Thyroid gland (tissue), 4 donors: Measurements from ENCODE around the gene FYB1.

Experiments
- POLR2A ChIP-seq, 2 donors: fragments of 450-650 bp; IDR thresholded peaks; one replicate each; pipeline ENCODE4 v1.6.1; 2017; ENCODE audit warnings: antibody characterized with exemption in 2 of 2, mild to moderate bottlenecking in 2 of 2, moderate library complexity in 1 of 2
- TF ChIP-seq, protein P1 (sequence below), 6 experiments: fragments of 200-600 bp in 3 of 6; fragments of 450-650 bp in 3 of 6; sonication (generic) in 3 of 6; IDR thresholded peaks; one replicate each; pipeline ENCODE4 v1.5.1; 2016 to 2019; ENCODE audit warnings: antibody characterized with exemption in 6 of 6, mild to moderate bottlenecking in 2 of 6, inconsistent platforms in 1 of 6, moderate library complexity in 1 of 6

DNA sequence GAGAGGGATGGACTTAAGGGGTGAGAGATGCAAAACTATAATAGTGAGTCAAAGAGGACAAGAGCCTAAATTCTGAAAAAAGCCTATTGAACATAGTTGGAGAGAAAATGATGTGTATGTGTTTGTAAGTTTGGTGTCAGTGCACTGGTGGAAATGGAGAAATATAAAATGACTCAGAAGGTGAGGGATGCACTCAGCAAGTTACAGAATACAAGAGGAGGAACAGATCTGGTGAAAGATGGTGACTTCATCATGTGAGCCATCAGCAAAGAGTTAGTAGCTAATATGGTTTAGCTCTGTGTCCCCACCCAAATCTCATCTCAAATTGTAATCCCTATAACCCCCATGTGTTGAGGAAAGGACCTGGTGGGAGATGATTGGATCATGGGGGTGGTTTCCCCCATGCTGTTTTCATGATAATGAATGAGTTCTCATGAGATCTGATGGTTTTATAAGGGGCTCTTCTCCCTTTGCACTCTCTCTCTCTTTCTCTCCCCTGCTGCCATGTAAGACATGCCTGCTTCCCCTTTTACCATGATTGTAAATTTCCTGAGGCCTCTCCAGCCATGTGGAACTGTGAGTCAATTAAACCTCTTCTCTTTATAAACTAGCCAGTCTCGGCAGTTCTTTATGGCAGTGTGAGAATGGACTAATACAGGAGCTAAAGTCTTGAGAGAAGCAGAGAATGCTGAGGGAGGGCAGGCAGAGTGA is 30.4 kb upstream of the FYB1 start:
- no peak for TF ChIP-seq POLR2A (IDR thresholded peaks at IDR 0.05)
- TF ChIP-seq, protein P1, sequence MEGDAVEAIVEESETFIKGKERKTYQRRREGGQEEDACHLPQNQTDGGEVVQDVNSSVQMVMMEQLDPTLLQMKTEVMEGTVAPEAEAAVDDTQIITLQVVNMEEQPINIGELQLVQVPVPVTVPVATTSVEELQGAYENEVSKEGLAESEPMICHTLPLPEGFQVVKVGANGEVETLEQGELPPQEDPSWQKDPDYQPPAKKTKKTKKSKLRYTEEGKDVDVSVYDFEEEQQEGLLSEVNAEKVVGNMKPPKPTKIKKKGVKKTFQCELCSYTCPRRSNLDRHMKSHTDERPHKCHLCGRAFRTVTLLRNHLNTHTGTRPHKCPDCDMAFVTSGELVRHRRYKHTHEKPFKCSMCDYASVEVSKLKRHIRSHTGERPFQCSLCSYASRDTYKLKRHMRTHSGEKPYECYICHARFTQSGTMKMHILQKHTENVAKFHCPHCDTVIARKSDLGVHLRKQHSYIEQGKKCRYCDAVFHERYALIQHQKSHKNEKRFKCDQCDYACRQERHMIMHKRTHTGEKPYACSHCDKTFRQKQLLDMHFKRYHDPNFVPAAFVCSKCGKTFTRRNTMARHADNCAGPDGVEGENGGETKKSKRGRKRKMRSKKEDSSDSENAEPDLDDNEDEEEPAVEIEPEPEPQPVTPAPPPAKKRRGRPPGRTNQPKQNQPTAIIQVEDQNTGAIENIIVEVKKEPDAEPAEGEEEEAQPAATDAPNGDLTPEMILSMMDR (IDR thresholded peaks at IDR 0.05): no peak
